Stomach (tissue), 9 donors: ENCODE data around the gene AP1S2. TPM values are rescaled to one million over a fixed set of nuclear protein-coding genes. Genes with fewer than 3 reads are reported as not detected.
A peak's percentile ranks its signal among the peaks of the same experiment; 100 is the strongest.

Experiments used
- DNase-seq, 2 donors: peaks; one replicate each; pipeline versions ENCODE4 v3.0.0 to v3.0.0-alpha.2; 2013 to 2019
- H3K27ac ChIP-seq, 5 donors: fragments of 200-600 bp in 4 of 5; sonication (generic) in 4 of 5; one replicate each; pipeline ENCODE4 v1.5.1; 2013 to 2019; ENCODE audit warnings: mild to moderate bottlenecking in 1 of 5, moderate library complexity in 1 of 5
- H3K27me3 ChIP-seq, 3 donors: fragments of 200-600 bp; sonication (generic); one replicate each; pipeline ENCODE4 v1.5.1; 2017 to 2019; ENCODE audit warnings: mixed run types in 1 of 3
- H3K36me3 ChIP-seq, 4 donors: fragments of 200-600 bp; sonication (generic); 1 replicate in 3 of 4; 2 replicates in 1 of 4; pipeline ENCODE4 v1.5.1; 2016 to 2019
- H3K4me1 ChIP-seq, 4 donors: fragments of 200-600 bp; sonication (generic); one replicate each; pipeline ENCODE4 v1.5.1; 2016 to 2019
- H3K4me3 ChIP-seq, 4 donors: fragments of 200-600 bp; sonication (generic) in 3 of 4; one replicate each; pipeline ENCODE4 v1.5.1; 2016 to 2019; ENCODE audit warnings: mild to moderate bottlenecking in 1 of 4
- H3K9me3 ChIP-seq, 4 donors: fragments of 200-600 bp; sonication (generic); one replicate each; pipeline ENCODE4 v1.5.1; 2016 to 2019
- CTCF ChIP-seq, 7 experiments: fragments of 450-650 bp in 4 of 7; fragments of 200-600 bp in 3 of 7; sonication (generic) in 3 of 7; IDR thresholded peaks; one replicate each; pipeline ENCODE4 v1.5.1; 2016 to 2019; ENCODE audit warnings: antibody characterized with exemption in 7 of 7, control low read depth in 2 of 7, mild to moderate bottlenecking in 1 of 7
- EP300 ChIP-seq: sonication (generic); formaldehyde crosslinking; IDR thresholded peaks from one replicate; pipeline ENCODE4 v1.6.1; 2017; ENCODE audit warnings: antibody characterized with exemption
- POLR2A ChIP-seq, 4 donors: fragments of 450-650 bp; IDR thresholded peaks; one replicate each; pipeline ENCODE4 v1.6.1; 2016; ENCODE audit warnings: antibody characterized with exemption in 4 of 4, control low read depth in 2 of 4, mild to moderate bottlenecking in 1 of 4, moderate library complexity in 1 of 4
- POLR2AphosphoS5 ChIP-seq, 3 donors: sonication (generic); formaldehyde crosslinking; IDR thresholded peaks; one replicate each; pipeline ENCODE4 v1.6.1; 2016; ENCODE audit warnings: antibody characterized with exemption in 3 of 3
- WGBS, 5 donors: extraction: QIAGEN DNeasy Blood & Tissue Kit in 3 of 5; methylation state at CpG; one replicate each; pipeline versions ENCODE4 v1.1.5 to v1.1.7; 2013 to 2018; 5-methylcytosine and 5-hydroxymethylcytosine counted together
- intact Hi-C: fragments of 100-400 bp; cut with DNase I; formaldehyde crosslinking; loops from one replicate; pipeline ENCODE4 v1.15.1; 2023; ENCODE audit warnings: low total_unique reads
- polyA plus RNA-seq, 3 donors: library from polyadenylated mRNA; stranded (reverse); fragments of 200-250 nt; gene quantifications; one replicate each; pipeline ENCODE4 v1.2.3, GENCODE V29; 2013
- total RNA-seq, 5 donors: library from RNA; depleted of rRNA; stranded (reverse); fragments of >200 nt; gene quantifications; one replicate each; pipeline versions ENCODE4 v1.1.0 to v1.2.3, GENCODE V29; 2014 to 2016
- donor health status: healthy with polysubstance abuse.
- donor health status: Bipolar disorder and iron deficiency.
- donor health status: healthy.

The AP1S2 gene
- total and polyA plus RNA-seq, 8 donors: 8.1 to 146 (median 18.2) TPM

DNA sequence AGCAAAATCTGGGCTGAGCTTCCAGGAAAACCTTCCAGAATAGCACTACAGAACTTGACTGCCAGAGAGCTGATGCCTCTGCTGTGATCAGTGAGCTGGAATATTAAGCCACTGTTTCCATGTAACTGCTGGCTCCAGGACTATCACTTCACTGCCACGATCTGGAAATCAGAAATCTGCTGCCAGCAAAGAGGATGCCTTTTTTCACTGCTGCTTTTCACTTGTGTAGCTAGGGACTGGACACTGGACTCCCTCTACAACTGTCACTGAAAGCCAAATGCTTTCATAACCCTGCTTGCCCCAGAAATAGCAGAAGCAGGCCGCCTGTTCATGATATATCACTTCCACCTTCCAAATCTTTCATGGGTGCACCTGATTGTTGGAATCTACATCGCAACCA is 9.4 kb upstream of the AP1S2 start:
- H3K4me1 ChIP-seq: no peaks in the 10 kb centered on the region
- H3K27ac ChIP-seq: no peak overlapping the region
- no peaks in the 10 kb centered on the region for H3K36me3 ChIP-seq
- no peak for TF ChIP-seq POLR2AphosphoS5 (IDR thresholded peaks at IDR 0.05)
- no peak for TF ChIP-seq EP300
- TF ChIP-seq CTCF (IDR thresholded peaks at IDR 0.05): no peak
- no peak for DNase-seq
- intact Hi-C loops: no loop called here
- no peak overlapping the region for H3K4me3 ChIP-seq
- peaks cover 0 to 18% (median 0%) of the 10 kb centered on the region in 3 donors for H3K27me3 ChIP-seq
- WGBS, 5 donors: 76 to 87% (median 83%) methylated on average over 3 of the region's 3 CpGs
- no peaks in the 10 kb centered on the region for H3K9me3 ChIP-seq

DNA sequence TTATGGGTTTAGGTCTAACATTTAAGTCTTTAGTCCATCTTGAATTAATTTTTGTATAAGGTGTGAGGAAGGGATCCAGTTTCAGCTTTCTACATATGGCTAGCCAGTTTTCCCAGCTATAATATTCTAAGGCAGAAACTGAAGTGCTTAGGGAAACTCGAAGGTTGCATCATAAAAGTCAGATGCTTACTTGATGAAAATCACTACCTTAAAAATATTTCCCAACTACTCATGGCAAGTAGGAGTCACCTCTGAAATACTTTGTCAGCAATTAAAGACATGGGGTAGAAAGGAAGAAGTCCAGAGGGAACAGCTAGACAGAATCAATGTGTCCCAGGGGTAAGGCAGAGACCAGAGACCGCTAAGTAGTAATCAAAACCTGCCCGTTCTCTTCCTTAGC is 6.3 kb upstream of the AP1S2 start:
- Histone ChIP-seq H3K4me1 (peaks cover 0 to 6% (median 3%) of the 10 kb centered on the region in 4 donors), H3K27me3 (peaks cover 0 to 10% (median 0%) of the 10 kb centered on the region in 3 donors), H3K9me3 (no peaks in the 10 kb centered on the region), H3K4me3 (no peak overlapping the region), H3K27ac (no peak overlapping the region), H3K36me3 (no peaks in the 10 kb centered on the region)
- 88 to 96% (median 94%) methylated on average over 3 of the region's 3 CpGs for WGBS, 5 donors
- intact Hi-C loops: no loop called here
- TF ChIP-seq POLR2AphosphoS5 (IDR thresholded peaks at IDR 0.05): no peak
- no peak for TF ChIP-seq EP300
- no peak for TF ChIP-seq POLR2A (IDR thresholded peaks at IDR 0.05)
- no peak for TF ChIP-seq CTCF (IDR thresholded peaks at IDR 0.05)
- no peak for DNase-seq

DNA sequence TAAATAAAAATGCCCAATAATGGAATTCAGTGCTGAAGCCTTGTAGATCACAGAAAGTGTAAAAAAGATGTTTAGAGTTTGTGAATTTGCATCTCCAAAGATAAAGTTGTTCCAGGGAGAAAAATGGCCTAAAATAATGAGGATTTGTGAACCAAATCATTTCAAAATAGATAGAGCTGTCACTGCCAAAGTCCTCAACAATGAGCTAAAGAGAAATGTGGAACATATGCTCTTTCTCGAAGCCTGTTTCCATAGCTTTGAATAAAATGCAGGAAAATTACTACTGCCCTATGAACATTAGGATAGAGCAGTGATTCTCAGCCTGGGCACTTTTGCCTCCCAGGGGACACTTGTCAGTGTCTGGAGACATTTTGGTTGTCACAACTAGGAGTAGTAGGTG is 3.4 kb upstream of the AP1S2 start:
- DNase-seq: no peak
- no peaks in the 10 kb centered on the region for H3K36me3 ChIP-seq
- intact Hi-C loops: no loop called here
- no peak overlapping the region for H3K4me3 ChIP-seq
- peaks cover 0 to 26% (median 14%) of the 10 kb centered on the region in 4 donors for H3K4me1 ChIP-seq
- peaks cover 0 to 19% (median 0%) of the 10 kb centered on the region in 3 donors for H3K27me3 ChIP-seq
- no peak overlapping the region for H3K27ac ChIP-seq
- WGBS, 5 donors: 69 to 88% (median 80%) methylated on average over 1 of the region's 1 CpG
- H3K9me3 ChIP-seq: no peaks in the 10 kb centered on the region
- TF ChIP-seq CTCF (IDR thresholded peaks at IDR 0.05) (no peak), EP300 (no peak), POLR2A (IDR thresholded peaks at IDR 0.05) (no peak), POLR2AphosphoS5 (IDR thresholded peaks at IDR 0.05) (no peak)

DNA sequence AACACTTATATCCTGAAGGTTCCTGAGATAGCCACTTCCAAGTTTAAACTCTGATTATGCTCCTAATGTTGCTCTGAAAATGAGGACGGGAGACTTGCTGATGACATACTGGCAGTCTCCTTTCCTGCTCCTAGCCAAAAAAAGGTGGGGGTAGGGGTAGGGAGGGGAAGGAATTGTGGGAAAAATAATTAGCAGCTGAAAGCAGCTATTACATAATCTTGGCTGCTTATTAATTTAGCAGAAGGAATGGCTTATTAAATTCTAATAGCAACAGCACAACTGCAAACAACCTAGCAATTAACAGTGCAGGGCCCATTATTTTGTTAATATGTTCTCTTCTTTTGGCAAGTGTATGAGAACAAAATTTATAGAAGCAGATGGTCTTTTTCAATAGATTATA is 2.0 kb upstream of the AP1S2 start:
- TF ChIP-seq EP300 (no peak), POLR2A (IDR thresholded peaks at IDR 0.05) (no peak), POLR2AphosphoS5 (IDR thresholded peaks at IDR 0.05) (no peak), CTCF (IDR thresholded peaks at IDR 0.05) (no peak)
- 42 to 58% (median 53%) methylated on average over 1 of the region's 1 CpG for WGBS, 5 donors
- H3K27ac ChIP-seq: peak overlapping the region in 3 of 5 donors; percentile 7 to 95 (median 85)
- no peak overlapping the region for H3K4me3 ChIP-seq
- H3K27me3 ChIP-seq: peaks cover 0 to 16% (median 0%) of the 10 kb centered on the region in 3 donors
- H3K4me1 ChIP-seq: peaks cover 0 to 30% (median 14%) of the 10 kb centered on the region in 4 donors
- no peaks in the 10 kb centered on the region for H3K36me3 ChIP-seq
- peak in 1 of 2 donors; percentile 9 for DNase-seq
- intact Hi-C loops: no loop called here
- H3K9me3 ChIP-seq: no peaks in the 10 kb centered on the region
